GM18870 (cell line): ENCODE measurements around the gene DEPDC5.

Source experiments
- ATAC-seq: cut with Tn5 transposase; IDR thresholded peaks from one replicate; pipeline ENCODE4 v1.9.1; 2021; ENCODE audit warnings: moderate library complexity; ENCODE audit not compliant: unreplicated experiment

The DEPDC5 gene

GRCh38 chr22:31846161-31847115 lies 92.6 kb downstream of the DEPDC5 start:
- ATAC-seq, result no peak

GRCh38 chr22:31848411-31848810 lies 94.6 kb downstream of the DEPDC5 start:
- no peak for ATAC-seq

GRCh38 chr22:31850135-31850534 lies 96.3 kb downstream of the DEPDC5 start:
- no peak for ATAC-seq

GRCh38 chr22:31852691-31853421 lies 99.0 kb downstream of the DEPDC5 start:
- ATAC-seq, result no peak

GRCh38 chr22:31853736-31854495 lies 100.1 kb downstream of the DEPDC5 start:
- ATAC-seq, result no peak

GRCh38 chr22:31857247-31857646 lies 103.4 kb downstream of the DEPDC5 start:
- ATAC-seq, result no peak

- ATAC-seq, result no peak
These were observed 107.5 kb downstream of the DEPDC5 start for GRCh38 chr22:31861226-31861840.

GRCh38 chr22:31866918-31867317 lies 113.1 kb downstream of the DEPDC5 start:
- ATAC-seq, result no peak

- no peak for ATAC-seq
These were observed 113.8 kb downstream of the DEPDC5 start for GRCh38 chr22:31867386-31868153.

GRCh38 chr22:31869739-31870138 lies 115.9 kb downstream of the DEPDC5 start:
- ATAC-seq, result no peak

GRCh38 chr22:31870890-31871289 lies 117.1 kb downstream of the DEPDC5 start:
- no peak for ATAC-seq

- no peak for ATAC-seq
These were observed 117.7 kb downstream of the DEPDC5 start for GRCh38 chr22:31871480-31871879.

- ATAC-seq, result no peak
These were observed 118.4 kb downstream of the DEPDC5 start for GRCh38 chr22:31872209-31872608.

GRCh38 chr22:31874821-31875220 lies 121.0 kb downstream of the DEPDC5 start:
- ATAC-seq, result no peak

- ATAC-seq, result no peak
These were observed 122.5 kb downstream of the DEPDC5 start for GRCh38 chr22:31876156-31876920.

GRCh38 chr22:31879585-31879984 lies 125.8 kb downstream of the DEPDC5 start:
- no peak for ATAC-seq

- no peak for ATAC-seq
These were observed 127.4 kb downstream of the DEPDC5 start for GRCh38 chr22:31881200-31881599.

GRCh38 chr22:31881865-31882264 lies 128.0 kb downstream of the DEPDC5 start:
- ATAC-seq, result no peak

GRCh38 chr22:31882971-31883370 lies 129.2 kb downstream of the DEPDC5 start:
- ATAC-seq, result no peak
